ENCODE measurements around the gene CHRM2.

CHRM2 gene

GRCh38 chr7:136914016-136914415 is 45.6 kb downstream of the CHRM2 start:
- no peak for TF ChIP-seq CTCF (IDR thresholded peaks at IDR 0.05; ENCODE audit: extremely low read depth, insufficient read depth, missing control alignments)
- DNase-seq (ENCODE audit: low spot score), result no peak
- in situ Hi-C loops (cut with MboI; ENCODE audit: low pct_unique_long_range_greater_than_20kb, low sequenced_read_pairs, unreplicated experiment), result no loop called here

GRCh38 chr7:136919820-136920219 is 51.4 kb downstream of the CHRM2 start:
- in situ Hi-C loops (cut with MboI; ENCODE audit: low pct_unique_long_range_greater_than_20kb, low sequenced_read_pairs, unreplicated experiment), result no loop called here
- TF ChIP-seq CTCF (IDR thresholded peaks at IDR 0.05; ENCODE audit: extremely low read depth, insufficient read depth, missing control alignments), result no peak
- no peak for DNase-seq (ENCODE audit: low spot score)

- no peak for TF ChIP-seq CTCF (IDR thresholded peaks at IDR 0.05; ENCODE audit: extremely low read depth, insufficient read depth, missing control alignments)
- DNase-seq (ENCODE audit: low spot score), result no peak
- in situ Hi-C loops (cut with MboI; ENCODE audit: low pct_unique_long_range_greater_than_20kb, low sequenced_read_pairs, unreplicated experiment), result no loop called here
These were observed 54.7 kb downstream of the CHRM2 start for GRCh38 chr7:136923111-136923667.

- TF ChIP-seq CTCF (IDR thresholded peaks at IDR 0.05; ENCODE audit: extremely low read depth, insufficient read depth, missing control alignments), result no peak
- in situ Hi-C loops (cut with MboI; ENCODE audit: low pct_unique_long_range_greater_than_20kb, low sequenced_read_pairs, unreplicated experiment), result no loop called here
- DNase-seq (ENCODE audit: low spot score), result no peak
These were observed 56.6 kb downstream of the CHRM2 start for GRCh38 chr7:136925044-136925443.

GRCh38 chr7:136925556-136925955 is 57.1 kb downstream of the CHRM2 start:
- no peak for DNase-seq (ENCODE audit: low spot score)
- in situ Hi-C loops (cut with MboI; ENCODE audit: low pct_unique_long_range_greater_than_20kb, low sequenced_read_pairs, unreplicated experiment), result no loop called here
- TF ChIP-seq CTCF (IDR thresholded peaks at IDR 0.05; ENCODE audit: extremely low read depth, insufficient read depth, missing control alignments), result no peak

- DNase-seq (ENCODE audit: low spot score), result no peak
- in situ Hi-C loops (cut with MboI; ENCODE audit: low pct_unique_long_range_greater_than_20kb, low sequenced_read_pairs, unreplicated experiment), result no loop called here
These were observed 62.9 kb downstream of the CHRM2 start for GRCh38 chr7:136931169-136931867.

More at GRCh38 chr7:136931169-136931867, 62.9 kb downstream of the CHRM2 start:
- no peak for TF ChIP-seq CTCF (IDR thresholded peaks at IDR 0.05; ENCODE audit: extremely low read depth, insufficient read depth, missing control alignments)

Measured in GM13977 (cell line).